ENCODE data around the gene CADM3.

CADM3 gene

DNA sequence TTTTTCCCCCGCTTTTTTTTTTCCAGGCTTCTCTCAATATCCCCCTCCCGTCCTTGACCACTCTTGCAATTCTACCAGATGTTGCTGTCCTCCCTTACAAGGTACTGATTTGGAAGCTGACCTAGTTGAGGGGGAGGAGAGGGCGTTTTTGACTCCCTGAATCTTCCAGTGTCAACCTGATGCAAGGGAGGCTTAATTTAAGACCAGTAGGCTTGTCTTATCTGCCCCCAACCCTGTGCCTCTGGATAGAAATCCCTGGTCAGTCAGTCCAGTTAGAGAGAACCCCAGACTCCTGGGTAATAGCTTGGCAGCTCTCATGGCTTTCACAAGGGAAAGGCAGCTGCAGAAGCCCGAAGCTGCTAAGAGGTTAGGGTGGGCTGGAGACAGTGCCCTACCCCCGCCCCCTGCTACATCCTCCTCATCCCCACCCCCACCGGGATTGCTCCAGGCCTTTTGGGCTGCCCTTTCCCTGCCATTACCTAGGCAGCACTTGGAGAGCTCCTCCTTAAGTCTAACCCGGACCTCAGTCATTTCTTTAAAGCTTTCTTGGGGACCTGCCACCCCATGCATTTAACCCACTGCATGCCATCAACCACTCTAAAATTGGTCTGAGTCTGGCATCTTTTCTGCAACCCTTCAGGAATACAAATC, 36.9 kb downstream of the CADM3 start:
- DNase-seq = no peak

DNA sequence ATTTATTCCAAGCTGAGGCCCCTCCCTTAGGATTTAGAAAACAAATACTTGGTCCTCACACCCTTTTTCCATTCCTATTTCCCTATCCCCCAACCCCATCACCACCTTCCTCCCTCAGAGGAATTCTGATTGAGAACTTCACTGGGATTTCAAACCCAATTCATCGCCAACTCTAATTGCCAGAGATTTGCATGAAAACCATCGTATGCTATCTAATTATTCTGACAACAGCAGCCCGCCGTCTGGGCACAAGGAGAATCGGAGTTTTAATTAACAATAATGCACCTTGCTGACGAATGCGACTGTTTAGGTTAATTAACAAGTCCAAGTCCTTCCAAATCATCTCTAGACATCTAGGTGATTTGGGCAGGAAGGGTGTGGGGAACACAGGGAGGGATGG, 37.6 kb downstream of the CADM3 start:
- DNase-seq = no peak

DNA sequence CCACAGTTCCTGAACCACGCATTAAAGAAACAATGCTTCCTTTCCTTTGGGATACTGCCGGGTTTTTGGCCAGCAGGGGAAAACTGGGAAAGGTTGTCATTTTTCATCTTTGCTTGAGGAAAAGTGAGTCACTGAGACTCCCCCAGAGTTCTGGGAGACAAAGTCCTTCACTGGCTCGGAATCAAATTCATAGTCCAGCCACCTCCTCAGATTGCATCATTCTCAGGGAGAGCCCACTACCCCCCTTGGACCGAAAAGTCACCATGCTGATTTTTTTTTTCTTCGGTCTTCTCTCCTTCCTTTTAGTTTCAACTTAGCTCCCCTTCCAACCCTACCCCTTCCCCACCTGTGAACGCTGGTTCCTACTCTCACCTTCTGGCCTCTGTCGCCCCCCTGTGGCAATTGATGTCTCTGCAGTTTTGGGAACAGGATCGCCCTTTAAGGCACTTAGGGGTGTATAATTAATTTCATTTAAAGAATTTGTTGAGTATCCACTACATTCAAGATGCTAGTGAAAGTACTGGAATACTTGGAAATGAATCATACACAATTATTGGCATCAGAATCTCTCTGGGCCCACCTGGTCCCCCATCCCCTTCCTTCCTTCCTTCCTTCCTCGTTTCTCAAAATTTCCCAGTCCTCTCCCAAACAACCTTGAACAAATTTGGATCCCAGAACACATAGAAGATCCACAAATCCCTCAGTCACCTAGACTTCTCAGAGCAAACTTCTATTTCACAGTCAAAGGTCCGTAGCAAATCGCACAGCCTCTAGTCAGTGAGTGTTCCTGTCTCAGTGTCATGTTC, 40.1 kb downstream of the CADM3 start:
- DNase-seq = no peak

DNA sequence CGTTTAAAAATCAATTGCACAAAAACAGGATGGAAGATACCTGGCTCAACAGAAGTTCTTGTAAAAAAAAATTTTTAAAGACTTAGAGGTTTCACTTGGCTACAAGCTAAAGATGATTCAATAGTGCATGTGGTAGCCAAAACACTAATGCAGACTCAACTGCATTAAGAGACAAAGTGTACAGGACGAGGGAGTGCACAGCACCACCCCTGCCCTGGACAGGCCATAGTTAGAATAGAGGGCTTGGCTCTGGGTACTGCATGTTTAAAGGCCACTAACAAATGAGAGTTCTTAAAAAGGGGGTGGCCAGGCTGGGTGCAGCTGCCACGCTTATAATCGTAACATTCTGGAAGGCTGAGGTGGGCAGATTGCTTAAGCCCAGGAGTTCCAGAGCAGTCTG, 41.2 kb downstream of the CADM3 start:
- DNase-seq = no peak

DNA sequence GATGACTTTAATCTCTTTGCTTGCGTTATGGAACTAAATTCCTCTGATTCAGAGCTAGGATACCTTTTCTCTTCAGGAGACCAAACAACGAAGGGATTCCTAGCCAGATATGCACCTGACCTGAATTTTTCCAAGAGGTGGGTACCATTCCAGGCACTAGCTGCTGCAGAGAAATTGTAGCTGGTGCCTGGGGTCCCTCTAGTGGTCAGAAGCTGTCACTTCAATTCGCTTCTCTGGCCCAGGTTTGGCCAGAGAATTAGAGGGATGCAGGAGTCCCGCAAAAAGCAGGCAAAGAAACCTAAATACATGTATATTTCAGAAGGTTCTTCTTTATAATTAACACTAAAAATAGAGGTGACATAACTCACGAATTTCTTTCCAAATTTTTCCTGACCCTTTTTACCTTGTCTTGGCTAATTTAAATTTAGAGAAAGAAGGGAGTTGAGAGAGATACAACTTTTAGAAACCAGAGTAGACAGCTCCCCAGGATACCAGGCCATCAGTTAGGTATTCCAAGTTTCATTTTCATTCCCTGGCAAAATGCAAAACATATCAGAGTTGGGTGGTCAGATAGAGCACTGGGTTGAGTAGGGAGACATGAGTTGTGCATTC, 42.8 kb downstream of the CADM3 start:
- DNase-seq = no peak

DNA sequence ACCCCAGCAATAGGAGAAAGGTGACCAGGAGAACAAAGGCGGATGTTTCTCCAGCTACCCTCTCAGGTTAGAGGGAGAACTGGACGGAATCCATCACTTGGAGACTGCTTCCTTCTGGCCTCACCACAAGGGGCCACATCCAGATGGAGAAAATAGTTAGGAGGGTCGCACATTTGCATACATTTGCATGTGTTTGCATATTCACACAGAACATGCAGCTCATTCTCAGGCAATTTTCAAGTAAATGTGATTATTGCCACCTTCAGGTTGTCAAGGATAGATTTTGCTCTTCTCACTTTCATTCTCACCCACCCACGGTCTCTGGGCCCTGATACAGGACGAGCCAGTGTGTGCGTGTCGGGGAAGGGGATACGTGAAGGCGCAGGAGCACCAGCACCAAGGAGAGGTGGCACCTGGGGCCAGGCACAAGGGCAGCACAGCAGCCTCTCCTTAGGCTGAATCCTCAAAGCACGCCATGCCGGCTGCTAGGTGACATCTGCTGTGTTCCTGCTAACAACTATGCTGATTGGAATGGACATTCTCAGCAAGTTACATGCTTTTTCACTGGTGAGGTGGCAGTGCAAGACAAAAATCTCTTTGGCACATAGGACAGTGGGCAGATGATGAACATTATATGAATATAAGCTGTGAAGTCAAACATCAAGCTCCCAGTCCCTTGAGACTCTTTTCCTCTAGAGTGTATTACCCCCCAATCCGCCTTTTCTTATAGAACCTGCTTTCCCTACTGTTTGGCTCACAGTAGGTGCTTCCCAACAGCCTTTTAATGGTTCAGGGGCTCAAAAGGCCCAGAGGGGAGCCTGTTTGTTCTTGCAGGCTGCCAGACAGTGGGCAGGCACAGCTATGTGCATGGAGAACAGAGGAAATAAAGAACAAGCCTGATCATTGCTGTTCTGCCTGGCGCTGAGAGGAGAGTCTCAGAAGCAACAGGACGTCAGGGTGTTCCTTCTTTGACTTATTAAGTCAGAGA, 47.5 kb downstream of the CADM3 start:
- no peak for DNase-seq

DNA sequence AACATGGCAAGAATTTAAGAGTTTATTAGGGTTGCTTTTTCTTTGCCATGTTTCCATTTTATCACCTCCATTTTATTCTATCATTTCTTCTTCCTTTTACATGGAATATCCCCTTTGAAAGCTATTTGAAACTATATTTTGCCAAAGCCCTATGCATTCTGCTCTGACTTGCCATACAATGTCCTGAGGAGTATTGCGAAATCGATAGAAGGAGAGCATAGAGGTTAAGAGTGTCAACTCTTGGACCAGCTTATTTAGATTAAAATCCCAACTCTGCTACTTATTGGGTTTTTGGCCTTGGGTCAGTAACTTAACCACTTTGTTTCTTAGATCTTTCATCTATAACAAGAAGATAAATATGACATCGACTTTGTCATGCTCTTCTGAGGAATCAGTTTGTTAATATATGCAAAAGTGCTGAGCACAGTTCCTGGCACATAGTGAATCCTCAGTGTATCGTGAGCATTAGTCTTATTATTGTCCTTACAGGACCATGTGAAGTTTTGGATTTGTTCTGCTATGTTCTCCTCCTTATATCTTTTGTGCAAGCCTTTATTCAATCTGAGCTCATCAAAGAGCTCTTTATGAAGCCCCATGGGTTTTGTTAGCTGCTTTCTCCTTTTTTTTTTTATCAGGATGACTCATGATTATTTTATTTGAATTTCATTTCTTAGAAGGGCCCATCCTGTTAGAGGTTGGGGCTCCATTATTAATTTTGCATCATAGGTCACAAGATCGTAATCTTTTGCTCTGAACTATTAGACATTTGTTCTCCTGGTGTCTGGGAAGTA, 50.9 kb downstream of the CADM3 start:
- DNase-seq = no peak

DNA sequence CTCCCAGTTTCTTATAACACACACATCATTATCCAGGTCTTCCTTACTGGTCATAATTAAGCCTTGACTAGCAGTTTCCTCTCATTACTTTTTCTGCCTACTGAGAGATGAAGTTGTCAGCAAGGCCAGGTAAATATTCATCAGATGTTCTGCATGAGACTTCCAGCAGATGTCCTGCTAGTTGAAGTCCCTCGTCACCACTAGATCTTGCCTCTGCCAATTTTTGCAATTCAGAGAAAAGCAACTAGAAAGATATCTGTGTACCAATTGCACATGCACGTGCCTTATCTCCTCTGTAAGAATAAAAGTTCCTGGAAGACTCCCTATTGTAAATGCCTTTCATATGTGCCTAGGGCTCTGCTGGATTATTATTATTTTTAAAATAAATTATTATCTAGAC, 51.6 kb downstream of the CADM3 start:
- no peak for DNase-seq

DNA sequence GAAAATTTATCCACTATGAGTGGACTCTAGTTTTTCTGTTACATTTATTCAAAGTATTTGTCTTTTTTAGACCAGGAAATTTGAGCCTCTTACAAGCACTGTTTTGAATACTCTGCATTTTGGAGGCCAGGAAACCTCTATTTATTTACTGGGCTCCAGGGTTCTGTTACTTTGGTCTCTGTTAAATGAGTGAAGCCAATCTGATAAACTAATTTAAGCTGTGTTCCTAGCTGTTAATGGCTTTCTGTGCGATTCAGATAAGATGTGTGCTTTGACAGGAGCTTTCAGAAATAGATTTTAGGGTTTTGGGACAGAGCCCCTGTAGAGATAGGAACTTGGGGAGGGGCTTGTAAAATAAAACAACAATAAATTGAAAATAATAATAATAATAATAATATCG, 57.1 kb downstream of the CADM3 start:
- no peak for DNase-seq

DNA sequence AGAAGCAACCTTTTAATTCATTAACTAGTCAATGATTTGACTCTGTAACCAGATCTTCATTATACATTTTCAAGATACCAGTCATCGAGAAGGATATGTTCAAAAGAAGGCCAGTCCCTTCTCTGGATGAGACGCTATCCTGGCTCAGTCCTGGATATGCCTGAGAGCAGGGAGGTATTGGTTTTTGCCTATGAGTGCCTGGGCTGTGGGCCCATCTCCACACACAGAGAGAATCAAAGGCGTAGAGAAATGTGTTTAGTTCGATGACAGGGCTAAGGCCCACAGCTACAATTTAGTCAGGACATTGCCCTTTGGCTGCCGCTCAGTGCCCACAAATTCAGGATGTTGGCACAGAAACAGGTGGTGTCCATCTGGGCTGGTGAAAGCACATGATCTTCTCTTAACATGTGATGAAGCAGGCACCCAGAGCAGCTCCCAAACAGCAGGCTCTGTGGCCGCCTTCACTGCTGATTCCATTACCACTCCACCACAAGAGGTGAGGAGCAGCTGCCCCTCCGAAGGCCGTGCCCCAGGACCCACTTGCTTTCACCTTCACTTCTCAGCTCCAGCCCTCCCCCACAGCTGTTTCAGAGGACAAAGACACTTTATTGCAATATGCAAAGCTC, 58.0 kb downstream of the CADM3 start:
- no peak for DNase-seq

DNA sequence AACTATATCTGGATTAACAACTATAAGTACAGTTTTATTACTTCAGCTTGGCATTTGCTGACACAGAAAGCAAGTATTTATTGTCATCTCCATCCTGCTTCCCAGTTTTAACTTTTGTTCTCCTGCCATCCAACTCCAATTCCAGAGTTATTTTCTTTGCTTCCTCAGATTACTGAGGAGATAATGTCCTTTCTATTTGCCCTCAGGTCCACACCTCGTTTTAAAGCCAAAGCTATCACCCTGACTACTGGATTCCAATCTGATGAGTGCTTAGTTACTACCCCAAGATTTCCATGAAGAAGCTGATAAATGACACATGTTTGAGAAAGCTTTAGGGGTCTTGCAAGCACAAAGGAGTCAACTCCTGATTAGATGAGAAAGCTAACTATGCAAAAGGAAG, 58.5 kb downstream of the CADM3 start:
- peak; percentile 98 for DNase-seq

DNA sequence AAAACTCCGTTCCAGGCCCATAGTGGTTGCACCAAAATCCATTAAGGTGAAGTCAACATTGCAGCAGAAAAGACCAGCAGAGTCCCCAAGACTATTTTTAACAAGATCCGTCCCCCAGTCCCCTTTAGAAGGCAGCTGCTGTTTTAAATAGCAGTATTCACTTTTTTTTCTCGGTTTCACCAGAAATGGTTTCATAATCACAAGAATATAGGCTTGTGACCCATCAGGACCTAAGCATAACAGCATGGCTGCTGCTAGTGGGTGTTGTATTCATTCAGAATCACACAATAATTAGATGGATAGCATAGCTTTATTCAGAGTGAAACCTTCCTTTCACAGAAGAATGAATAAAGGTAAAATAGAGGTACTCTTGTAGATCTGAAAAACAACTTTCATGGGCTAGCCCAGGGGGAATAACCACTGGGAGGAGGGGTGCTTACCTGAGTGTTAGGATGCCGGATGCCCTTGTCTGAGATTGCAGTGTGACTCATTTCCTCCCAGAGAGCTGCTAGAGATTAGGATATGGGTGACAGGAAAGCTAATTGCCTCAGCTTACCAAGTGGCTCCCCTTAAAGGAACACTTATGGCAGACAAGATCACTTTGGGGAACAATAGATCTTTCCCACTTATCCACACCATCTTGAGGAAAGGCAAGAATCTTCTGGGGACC, 68.3 kb downstream of the CADM3 start:
- DNase-seq = no peak

DNA sequence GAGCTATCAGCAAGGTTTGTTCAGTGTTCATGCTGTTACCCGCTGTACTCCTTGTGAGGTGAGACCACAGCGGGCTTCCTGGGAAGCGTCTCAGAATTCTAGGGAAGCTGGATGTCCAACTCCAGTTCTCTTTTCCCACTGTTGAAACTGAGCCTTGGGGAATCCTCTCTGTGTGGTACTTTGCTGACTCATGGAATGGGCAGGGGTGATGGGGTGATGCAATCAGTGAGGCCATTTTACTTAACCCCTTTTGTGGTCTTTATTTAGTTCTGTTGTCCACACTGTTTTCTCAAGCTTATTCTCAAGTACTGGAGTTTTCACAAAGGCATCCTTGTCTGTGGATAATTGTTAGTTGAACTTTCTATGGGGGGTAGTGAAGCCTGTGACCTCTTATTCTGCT, 75.9 kb downstream of the CADM3 start:
- no peak for DNase-seq

DNA sequence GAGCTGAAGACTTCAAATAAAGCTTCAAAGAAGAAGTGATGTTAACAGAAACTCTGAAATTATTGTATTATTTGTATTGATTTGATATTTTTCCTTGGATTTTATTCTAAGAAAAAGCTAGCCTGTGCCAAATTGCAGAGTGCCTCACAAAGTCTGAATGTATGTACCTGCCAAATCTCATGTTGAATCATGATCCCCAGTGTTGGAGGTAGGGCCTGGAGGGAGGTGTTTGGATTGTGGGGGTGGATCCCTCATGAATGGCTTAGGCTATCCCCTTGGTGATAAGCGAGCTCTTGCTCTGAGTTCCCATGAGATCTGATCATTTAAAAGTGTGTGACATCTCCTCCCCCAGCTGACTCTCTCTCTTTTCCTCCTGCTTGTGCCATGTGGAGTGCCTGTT, 76.9 kb downstream of the CADM3 start:
- no peak for DNase-seq

DNA sequence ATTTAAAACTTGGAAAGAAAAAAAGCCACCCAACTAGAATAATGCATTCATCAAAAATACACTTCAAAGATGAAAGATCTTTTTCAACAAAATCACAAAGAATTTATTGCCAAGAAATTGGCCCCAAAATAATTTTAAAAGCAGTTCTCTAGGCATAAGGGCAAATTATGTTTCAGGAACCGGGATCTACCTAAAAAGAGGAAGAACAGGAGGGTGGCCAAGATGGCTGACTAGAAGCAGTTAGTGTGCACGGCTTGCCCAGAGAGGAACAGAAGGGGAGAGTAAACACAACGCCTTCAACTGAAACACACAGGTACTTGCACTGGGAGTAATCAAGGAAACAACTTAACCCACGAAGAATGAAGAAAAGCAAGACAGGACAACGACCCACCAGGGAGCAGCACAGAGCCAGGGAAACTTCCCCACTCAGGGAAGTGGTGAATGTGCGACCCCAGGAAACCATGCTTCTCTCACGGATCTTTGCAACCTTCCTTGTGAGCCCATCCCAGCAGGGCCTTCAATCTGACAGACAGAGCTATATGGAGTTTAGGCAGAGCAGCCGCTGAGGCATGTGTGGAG, 79.3 kb downstream of the CADM3 start:
- no peak for DNase-seq

All from NCI-H1048 (cell line).